K562 (cell line): ENCODE measurements around the gene GSTM1. TPM values are rescaled to one million over a fixed set of nuclear protein-coding genes. Genes with fewer than 3 reads are reported as not detected.
A peak's percentile ranks its signal among the peaks of the same experiment; 100 is the strongest.

Experiments used
- CREM ChIP-seq: IDR thresholded peaks from 2 replicates; pipeline ENCODE4 v1.6.1; 2014; ENCODE audit warnings: antibody characterized with exemption, low read depth
- EP300 ChIP-seq: IDR thresholded peaks from 2 replicates; pipeline ENCODE4 v1.6.1; 2012; ENCODE audit warnings: low read length, improper control_type of control experiment
- FOXA3 ChIP-seq, 2 experiments: fragments of 450-650 bp in 1 of 2; sonication (generic) in 1 of 2; formaldehyde crosslinking; IDR thresholded peaks in 1 of 2; conservative IDR thresholded peaks in 1 of 2; 2 replicates each; pipeline versions ENCODE4 v1.4.0 to v1.8.0; 2020 to 2022; ENCODE audit warnings: mild to moderate bottlenecking in 2 of 2, missing genetic modification reagents in 1 of 2
- KDM5B ChIP-seq: fragments of 200-600 bp; sonication (generic); IDR thresholded peaks from 2 replicates; pipeline ENCODE4 v1.6.1; 2012; ENCODE audit warnings: low read depth, mild to moderate bottlenecking, moderate library complexity, low read length, control low read depth, inconsistent platforms; ENCODE audit not compliant: insufficient replicate concordance
- MAFK ChIP-seq: IDR thresholded peaks from 2 replicates; pipeline ENCODE4 v1.6.1; 2011; ENCODE audit warnings: low read length, improper control_type of control experiment
- MCM3 ChIP-seq: fragments of 450-650 bp; IDR thresholded peaks from 2 replicates; pipeline ENCODE4 v1.6.1; 2016
- NRF1 ChIP-seq, 2 experiments: fragments of 450-650 bp; IDR thresholded peaks in 1 of 2; conservative IDR thresholded peaks in 1 of 2; 2 replicates each; pipeline ENCODE4 v1.6.1; 2014; ENCODE audit warnings: mild to moderate bottlenecking in 2 of 2
- PCBP1 ChIP-seq: fragments of 200-400 bp; formaldehyde crosslinking; IDR thresholded peaks from 2 replicates; pipeline ENCODE4 v1.6.1; 2018; ENCODE audit warnings: mild to moderate bottlenecking, low read depth, low read length; ENCODE audit not compliant: poor library complexity, severe bottlenecking
- PHB ChIP-seq: fragments of 250-450 bp; sonication (Bioruptor Pico); IDR thresholded peaks from 2 replicates; pipeline ENCODE4 v1.5.0; 2021
- PHF8 ChIP-seq: fragments of 200-600 bp; sonication (generic); IDR thresholded peaks from 2 replicates; pipeline ENCODE4 v1.6.1; 2012; ENCODE audit warnings: mixed run types, mild to moderate bottlenecking, inconsistent platforms, low read length, moderate library complexity, borderline replicate concordance
- POLR3A ChIP-seq: IDR thresholded peaks from 2 replicates; pipeline ENCODE4 v1.6.1; 2011; ENCODE audit warnings: borderline replicate concordance, mild to moderate bottlenecking, moderate library complexity; ENCODE audit not compliant: insufficient read length, insufficient read depth; ENCODE audit errors: extremely low read depth
- SMAD3 ChIP-seq: fragments of 450-650 bp; formaldehyde crosslinking; conservative IDR thresholded peaks from 2 replicates; pipeline ENCODE4 v1.4.0; 2020; ENCODE audit warnings: mild to moderate bottlenecking
- SNIP1 ChIP-seq: fragments of 450-650 bp; IDR thresholded peaks from 2 replicates; pipeline ENCODE4 v1.7.1; 2017; ENCODE audit warnings: low read depth, mild to moderate bottlenecking
- U2AF1 ChIP-seq: fragments of 200-400 bp; formaldehyde crosslinking; optimal IDR thresholded peaks from 2 replicates; pipeline ENCODE3; 2017; ENCODE audit warnings: mild to moderate bottlenecking, low read depth, low read length, moderate library complexity
- WHSC1 ChIP-seq: IDR thresholded peaks from one replicate; pipeline ENCODE4 v1.6.1; 2012; ENCODE audit warnings: low read length, control low read depth, inconsistent platforms
- ZNF24 ChIP-seq: fragments of 450-650 bp; IDR thresholded peaks from 2 replicates; pipeline ENCODE4 v1.6.1; 2016
- ZNF253 ChIP-seq: fragments of 250-450 bp; sonication (Bioruptor Pico); conservative IDR thresholded peaks from 2 replicates; pipeline ENCODE4 v1.6.1; 2021; ENCODE audit warnings: mild to moderate bottlenecking
- polyA plus RNA-seq, 8 experiments: library from polyadenylated mRNA; depleted of rRNA in 4 of 8; stranded (reverse) in 5 of 8; unstranded in 3 of 8; fragments of >200 nt; fragmentation: Nextera tagmentation in 2 of 8; fragmentation: Illumina TruSeq in 1 of 8; extraction: Ambion mirVana in 2 of 8; extraction: Trizol in 1 of 8; gene quantifications; 2 replicates each; pipeline versions ENCODE4 v1.2.1 to v1.2.3, GENCODE V29; 2011 to 2014; ENCODE audit warnings: inconsistent platforms in 1 of 8, missing spikeins in 1 of 8
- total RNA-seq, 7 experiments: library from RNA; depleted of rRNA in 6 of 7; stranded (reverse); fragments of >200 nt in 6 of 7; fragmentation: Illumina TruSeq in 2 of 7; extraction: Trizol in 2 of 7; gene quantifications; 2 replicates each; pipeline versions ENCODE4 v1.2.1 to v1.2.3, GENCODE V29; 2011 to 2021; ENCODE audit warnings: low replicate concordance in 1 of 7
- TF ChIP-seq, protein P1 (sequence below): fragments of 450-650 bp; IDR thresholded peaks from 2 replicates; pipeline ENCODE4 v1.6.1; 2016; ENCODE audit warnings: missing biosample characterization, missing genetic modification characterization
- TF ChIP-seq, protein P2 (sequence below): IDR thresholded peaks from 2 replicates; pipeline ENCODE4 v1.6.1; 2016; ENCODE audit warnings: missing genetic modification characterization, missing compliant biosample characterization
- TF ChIP-seq, protein P3 (sequence below): fragments of 250-450 bp; sonication (Bioruptor Pico); IDR thresholded peaks from 2 replicates; pipeline ENCODE4 v1.8.0; 2021; ENCODE audit warnings: borderline replicate concordance, mild to moderate bottlenecking, moderate library complexity; ENCODE audit not compliant: poor library complexity, severe bottlenecking
- TF ChIP-seq, protein P4 (sequence below): sonication (generic); formaldehyde crosslinking; IDR thresholded peaks from 2 replicates; pipeline ENCODE4 v1.5.0; 2020; ENCODE audit warnings: missing genetic modification reagents
- TF ChIP-seq, protein P5 (sequence below), 2 experiments: IDR thresholded peaks; 2 replicates each; pipeline ENCODE4 v1.6.1; 2012; ENCODE audit warnings: improper control_type of control experiment in 2 of 2, low read depth in 2 of 2, low read length in 2 of 2, borderline replicate concordance in 1 of 2

GSTM1 gene
- total and polyA plus RNA-seq, 9 of the 15 experiments (the other 6 are each of a cell fraction or from before 2014, with no cell fraction given): not detected

DNA sequence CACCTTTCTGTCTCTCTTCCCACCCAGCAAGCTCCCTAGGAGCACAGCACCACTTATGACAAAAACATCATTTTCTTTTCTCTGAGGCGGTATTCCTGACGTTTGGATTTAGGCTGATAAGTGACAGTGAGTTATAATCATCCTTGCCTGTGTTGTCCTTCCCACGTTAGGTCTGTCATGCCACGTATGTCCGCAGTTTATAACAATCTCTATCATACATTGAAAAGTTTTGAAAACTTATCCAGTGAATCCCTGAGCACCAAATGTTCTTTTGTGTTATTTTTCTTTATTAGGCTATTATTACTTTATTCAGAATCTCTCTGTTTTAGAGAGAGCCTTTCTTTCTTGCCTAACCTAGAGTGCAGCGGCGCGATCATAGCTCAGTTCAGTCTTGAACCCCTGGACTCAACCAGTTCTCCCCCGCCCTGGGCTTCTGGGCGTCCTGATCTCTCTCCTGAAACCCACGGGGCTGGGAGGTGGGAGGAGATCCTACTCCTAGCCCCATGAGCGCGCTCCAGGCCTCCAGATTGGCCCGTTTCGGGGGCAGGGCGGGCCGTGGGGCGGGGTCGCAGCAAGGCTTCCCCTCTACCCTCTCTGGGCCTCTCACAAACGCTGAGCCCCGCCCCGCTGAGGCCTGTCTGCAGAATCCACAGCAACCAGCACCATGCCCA, 20.0 kb upstream of the GSTM1 start, which contains the start of gene GSTM2 (continued):
- TF ChIP-seq ZNF253 (CRISPR knock-in tag): no peak
- TF ChIP-seq, protein P1, sequence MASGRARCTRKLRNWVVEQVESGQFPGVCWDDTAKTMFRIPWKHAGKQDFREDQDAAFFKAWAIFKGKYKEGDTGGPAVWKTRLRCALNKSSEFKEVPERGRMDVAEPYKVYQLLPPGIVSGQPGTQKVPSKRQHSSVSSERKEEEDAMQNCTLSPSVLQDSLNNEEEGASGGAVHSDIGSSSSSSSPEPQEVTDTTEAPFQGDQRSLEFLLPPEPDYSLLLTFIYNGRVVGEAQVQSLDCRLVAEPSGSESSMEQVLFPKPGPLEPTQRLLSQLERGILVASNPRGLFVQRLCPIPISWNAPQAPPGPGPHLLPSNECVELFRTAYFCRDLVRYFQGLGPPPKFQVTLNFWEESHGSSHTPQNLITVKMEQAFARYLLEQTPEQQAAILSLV (tag): no peak
- TF ChIP-seq PCBP1: no peak
- TF ChIP-seq MCM3: no peak
- no peak for TF ChIP-seq PHB (CRISPR knock-in tag)
- peak; percentile 46 to 50; a peak in 3 of 4 replicates for TF ChIP-seq NRF1 (conservative IDR thresholded peaks at IDR 0.05 in 1 of 2, IDR thresholded peaks at IDR 0.05 in 1 of 2)
- no peak for TF ChIP-seq WHSC1
- no peak for TF ChIP-seq U2AF1
- TF ChIP-seq, protein P2, sequence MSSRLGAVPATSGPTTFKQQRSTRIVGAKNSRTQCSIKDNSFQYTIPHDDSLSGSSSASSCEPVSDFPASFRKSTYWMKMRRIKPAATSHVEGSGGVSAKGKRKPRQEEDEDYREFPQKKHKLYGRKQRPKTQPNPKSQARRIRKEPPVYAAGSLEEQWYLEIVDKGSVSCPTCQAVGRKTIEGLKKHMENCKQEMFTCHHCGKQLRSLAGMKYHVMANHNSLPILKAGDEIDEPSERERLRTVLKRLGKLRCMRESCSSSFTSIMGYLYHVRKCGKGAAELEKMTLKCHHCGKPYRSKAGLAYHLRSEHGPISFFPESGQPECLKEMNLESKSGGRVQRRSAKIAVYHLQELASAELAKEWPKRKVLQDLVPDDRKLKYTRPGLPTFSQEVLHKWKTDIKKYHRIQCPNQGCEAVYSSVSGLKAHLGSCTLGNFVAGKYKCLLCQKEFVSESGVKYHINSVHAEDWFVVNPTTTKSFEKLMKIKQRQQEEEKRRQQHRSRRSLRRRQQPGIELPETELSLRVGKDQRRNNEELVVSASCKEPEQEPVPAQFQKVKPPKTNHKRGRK: peak; percentile 60; the same call in 1 of the 2 replicates
- no peak for TF ChIP-seq EP300
- TF ChIP-seq CREM: 0 out of 2 replicates have a peak, but pooled peaks have one; percentile 2
- TF ChIP-seq MAFK: no peak
- TF ChIP-seq PHF8: 0 out of 2 replicates have a peak, but pooled peaks have one; percentile 7
- no peak for TF ChIP-seq SNIP1
- TF ChIP-seq, protein P3, sequence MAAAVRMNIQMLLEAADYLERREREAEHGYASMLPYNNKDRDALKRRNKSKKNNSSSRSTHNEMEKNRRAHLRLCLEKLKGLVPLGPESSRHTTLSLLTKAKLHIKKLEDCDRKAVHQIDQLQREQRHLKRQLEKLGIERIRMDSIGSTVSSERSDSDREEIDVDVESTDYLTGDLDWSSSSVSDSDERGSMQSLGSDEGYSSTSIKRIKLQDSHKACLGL (CRISPR knock-in tag): no peak
- TF ChIP-seq, protein P4, sequence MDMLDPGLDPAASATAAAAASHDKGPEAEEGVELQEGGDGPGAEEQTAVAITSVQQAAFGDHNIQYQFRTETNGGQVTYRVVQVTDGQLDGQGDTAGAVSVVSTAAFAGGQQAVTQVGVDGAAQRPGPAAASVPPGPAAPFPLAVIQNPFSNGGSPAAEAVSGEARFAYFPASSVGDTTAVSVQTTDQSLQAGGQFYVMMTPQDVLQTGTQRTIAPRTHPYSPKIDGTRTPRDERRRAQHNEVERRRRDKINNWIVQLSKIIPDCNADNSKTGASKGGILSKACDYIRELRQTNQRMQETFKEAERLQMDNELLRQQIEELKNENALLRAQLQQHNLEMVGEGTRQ: peak; percentile 14; the same call in 1 of the 2 replicates
- peak; percentile 27 for TF ChIP-seq KDM5B
- TF ChIP-seq, protein P5, sequence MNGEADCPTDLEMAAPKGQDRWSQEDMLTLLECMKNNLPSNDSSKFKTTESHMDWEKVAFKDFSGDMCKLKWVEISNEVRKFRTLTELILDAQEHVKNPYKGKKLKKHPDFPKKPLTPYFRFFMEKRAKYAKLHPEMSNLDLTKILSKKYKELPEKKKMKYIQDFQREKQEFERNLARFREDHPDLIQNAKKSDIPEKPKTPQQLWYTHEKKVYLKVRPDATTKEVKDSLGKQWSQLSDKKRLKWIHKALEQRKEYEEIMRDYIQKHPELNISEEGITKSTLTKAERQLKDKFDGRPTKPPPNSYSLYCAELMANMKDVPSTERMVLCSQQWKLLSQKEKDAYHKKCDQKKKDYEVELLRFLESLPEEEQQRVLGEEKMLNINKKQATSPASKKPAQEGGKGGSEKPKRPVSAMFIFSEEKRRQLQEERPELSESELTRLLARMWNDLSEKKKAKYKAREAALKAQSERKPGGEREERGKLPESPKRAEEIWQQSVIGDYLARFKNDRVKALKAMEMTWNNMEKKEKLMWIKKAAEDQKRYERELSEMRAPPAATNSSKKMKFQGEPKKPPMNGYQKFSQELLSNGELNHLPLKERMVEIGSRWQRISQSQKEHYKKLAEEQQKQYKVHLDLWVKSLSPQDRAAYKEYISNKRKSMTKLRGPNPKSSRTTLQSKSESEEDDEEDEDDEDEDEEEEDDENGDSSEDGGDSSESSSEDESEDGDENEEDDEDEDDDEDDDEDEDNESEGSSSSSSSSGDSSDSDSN (IDR thresholded peaks at IDR 0.05; ENCODE audit: borderline replicate concordance in 1 of 2, low read depth in 2 of 2, low read length in 2 of 2): 0 out of 4 replicates have a peak, but pooled peaks of 1 of the 2 experiments have one; percentile 56
- TF ChIP-seq POLR3A: peak; percentile 39
- no peak for TF ChIP-seq ZNF24
- no peak for TF ChIP-seq SMAD3 (CRISPR knock-in tag)
- TF ChIP-seq FOXA3 (CRISPR knock-in tag; conservative IDR thresholded peaks at IDR 0.05 in 1 of 2, IDR thresholded peaks at IDR 0.05 in 1 of 2): no peak
